Left lung (tissue), 10 donors: ENCODE measurements around the gene ZNF516. TPM values are rescaled to one million over a fixed set of nuclear protein-coding genes. Genes with fewer than 3 reads are reported as not detected.
A peak's percentile ranks its signal among the peaks of the same experiment; 100 is the strongest.

Source experiments
- ATAC-seq: fragments of 200-7000 bp; cut with Tn5 transposase; one replicate; pipeline ENCODE4 v1.9.1; 2020; ENCODE audit warnings: moderate library complexity
- DNase-seq, 4 donors: peaks; one replicate each; pipeline ENCODE4 v3.0.0-alpha.2; 2013 to 2020
- H3K27ac ChIP-seq, 2 donors: fragments of 200-600 bp; sonication (generic) in 1 of 2; one replicate each; pipeline versions ENCODE4 v1.5.0 to v1.8.0; 2020 to 2021
- H3K27me3 ChIP-seq, 2 donors: fragments of 200-600 bp; sonication (generic) in 1 of 2; one replicate each; pipeline versions ENCODE4 v1.5.0 to v1.8.0; 2020 to 2021
- H3K36me3 ChIP-seq, 2 donors: fragments of 200-600 bp; sonication (generic) in 1 of 2; one replicate each; pipeline versions ENCODE4 v1.5.0 to v1.8.0; 2020 to 2021
- H3K4me1 ChIP-seq, 2 donors: fragments of 200-600 bp; one replicate each; pipeline ENCODE4 v1.8.0; 2021
- H3K4me3 ChIP-seq, 2 donors: fragments of 200-600 bp; sonication (generic) in 1 of 2; one replicate each; pipeline versions ENCODE4 v1.5.0 to v1.8.0; 2020 to 2021; ENCODE audit warnings: mild to moderate bottlenecking in 1 of 2
- H3K9me3 ChIP-seq, 2 donors: fragments of 200-600 bp; sonication (generic) in 1 of 2; one replicate each; pipeline versions ENCODE4 v1.5.0 to v1.8.0; 2020 to 2021
- intact Hi-C, 2 donors: fragments of 100-400 bp; cut with DNase I; formaldehyde crosslinking; loops; one replicate each; pipeline versions ENCODE4 v1.11.2 to v1.14.2; 2022
- polyA plus RNA-seq, 6 donors: library from polyadenylated mRNA; unstranded; fragments of 120-200 nt; gene quantifications; one replicate each; pipeline ENCODE4 v1.2.1, GENCODE V29; 2013; ENCODE audit not compliant: insufficient read length in 6 of 6
- total RNA-seq, 2 donors: library from RNA; stranded (reverse); fragmentation: NEBNext Ultra II Directional; extraction: Animal tissue kit (Norgen Biotek cat#: 25700); gene quantifications; one replicate each; pipeline ENCODE4 v1.2.1, GENCODE V29; 2021
- TF ChIP-seq, protein P1 (sequence below), 2 donors: fragments of 200-600 bp; sonication (generic) in 1 of 2; IDR thresholded peaks; one replicate each; pipeline versions ENCODE4 v1.5.0 to v1.8.0; 2021; ENCODE audit warnings: antibody characterized with exemption in 2 of 2
- donor health status: DM: no; HTN: yes; CAD: no.
- donor health status: DM: no; HTN: no; CAD: no.

Gene ZNF516
- total and polyA plus RNA-seq, 8 donors, result 33.9 to 51.2 (median 46.8) TPM

DNA sequence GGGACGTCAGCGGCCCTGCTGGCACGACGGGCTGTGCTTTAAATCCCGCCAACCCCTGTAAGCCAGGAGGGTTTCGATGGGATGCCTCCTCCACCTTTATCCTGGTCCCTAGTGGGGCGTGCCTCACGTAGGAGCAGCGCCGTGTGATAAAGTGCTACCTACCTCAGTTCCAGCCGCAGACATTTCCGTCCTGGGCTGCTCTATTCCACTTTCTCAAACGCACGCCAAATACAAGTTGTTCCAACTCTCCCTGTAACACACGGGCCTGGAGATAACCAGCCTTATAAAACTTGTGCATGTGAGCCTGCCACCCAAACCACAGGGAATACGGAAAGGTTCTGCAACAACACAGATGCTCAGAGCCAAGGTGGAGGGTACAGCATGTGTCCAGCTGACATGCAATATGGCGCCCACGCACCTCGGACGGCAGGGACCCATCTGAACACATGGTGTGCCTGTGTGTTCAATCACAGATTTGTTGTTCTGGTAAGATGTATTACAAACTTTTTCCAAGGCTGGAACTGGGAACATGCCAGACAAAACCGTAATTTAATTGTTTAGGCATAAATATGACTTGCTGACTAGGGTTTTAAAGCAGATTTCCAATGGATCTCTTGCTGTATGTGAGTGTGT, 47.7 kb downstream of the ZNF516 start:
- DNase-seq (no peak), ATAC-seq (no peak)
- Histone ChIP-seq H3K9me3 (no peaks in the 10 kb centered on the region), H3K27me3 (no peaks in the 10 kb centered on the region), H3K36me3 (peaks cover 0 to 11% of the 10 kb centered on the region in 2 donors), H3K27ac (peak overlapping the region in 1 of 2 donors; percentile 83), H3K4me1 (peaks cover 30 to 71% of the 10 kb centered on the region in 2 donors), H3K4me3 (no peak overlapping the region)
- TF ChIP-seq, protein P1, sequence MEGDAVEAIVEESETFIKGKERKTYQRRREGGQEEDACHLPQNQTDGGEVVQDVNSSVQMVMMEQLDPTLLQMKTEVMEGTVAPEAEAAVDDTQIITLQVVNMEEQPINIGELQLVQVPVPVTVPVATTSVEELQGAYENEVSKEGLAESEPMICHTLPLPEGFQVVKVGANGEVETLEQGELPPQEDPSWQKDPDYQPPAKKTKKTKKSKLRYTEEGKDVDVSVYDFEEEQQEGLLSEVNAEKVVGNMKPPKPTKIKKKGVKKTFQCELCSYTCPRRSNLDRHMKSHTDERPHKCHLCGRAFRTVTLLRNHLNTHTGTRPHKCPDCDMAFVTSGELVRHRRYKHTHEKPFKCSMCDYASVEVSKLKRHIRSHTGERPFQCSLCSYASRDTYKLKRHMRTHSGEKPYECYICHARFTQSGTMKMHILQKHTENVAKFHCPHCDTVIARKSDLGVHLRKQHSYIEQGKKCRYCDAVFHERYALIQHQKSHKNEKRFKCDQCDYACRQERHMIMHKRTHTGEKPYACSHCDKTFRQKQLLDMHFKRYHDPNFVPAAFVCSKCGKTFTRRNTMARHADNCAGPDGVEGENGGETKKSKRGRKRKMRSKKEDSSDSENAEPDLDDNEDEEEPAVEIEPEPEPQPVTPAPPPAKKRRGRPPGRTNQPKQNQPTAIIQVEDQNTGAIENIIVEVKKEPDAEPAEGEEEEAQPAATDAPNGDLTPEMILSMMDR (IDR thresholded peaks at IDR 0.05), result no peak
- intact Hi-C loops, result no loop called here

DNA sequence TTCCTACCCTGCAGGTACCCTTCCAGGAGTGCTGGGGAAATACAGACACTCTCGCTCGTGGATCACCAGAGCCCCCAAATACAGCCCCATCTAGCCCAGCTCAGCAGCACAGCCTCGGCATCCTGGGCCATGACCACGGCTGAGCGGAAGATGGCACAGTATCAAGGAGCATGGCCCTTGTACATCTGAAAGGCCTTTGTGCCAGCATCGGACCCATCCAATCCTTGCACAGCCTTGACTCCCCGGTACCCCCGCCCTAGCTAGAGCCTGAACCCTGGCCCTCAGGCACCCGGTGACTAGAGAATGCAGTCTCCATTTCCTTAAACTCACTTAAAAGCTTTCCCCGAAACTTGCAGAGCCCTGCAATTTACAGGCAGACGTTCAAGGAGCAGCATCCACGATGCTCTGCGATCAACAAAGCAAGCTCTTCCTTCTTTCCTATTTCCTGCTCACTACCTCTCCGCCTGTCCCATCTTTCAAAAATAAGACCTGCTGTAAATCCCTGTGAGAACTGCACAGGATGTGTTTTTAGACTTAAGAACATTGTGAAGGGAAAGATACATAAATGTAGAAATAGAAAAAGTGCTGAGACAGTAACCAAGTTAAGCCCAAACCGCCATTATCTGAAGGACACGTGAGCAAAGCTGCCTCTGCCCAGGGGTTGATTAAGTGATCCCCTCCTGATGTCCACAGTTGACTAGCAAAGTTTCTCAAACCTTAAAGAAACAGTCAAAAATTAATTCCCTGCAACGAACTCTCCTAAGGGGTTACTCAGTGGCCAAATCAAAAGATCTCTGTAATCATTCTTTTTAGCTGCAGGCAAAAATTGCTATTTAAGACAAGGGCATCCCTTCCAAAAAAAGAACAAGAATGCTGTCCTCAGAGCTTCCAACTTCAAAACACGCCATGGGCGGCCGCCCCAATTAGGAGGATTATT, 48.5 kb downstream of the ZNF516 start:
- Histone ChIP-seq H3K9me3 (no peaks in the 10 kb centered on the region), H3K27ac (peak overlapping the region in 1 of 2 donors; percentile 83)

DNA sequence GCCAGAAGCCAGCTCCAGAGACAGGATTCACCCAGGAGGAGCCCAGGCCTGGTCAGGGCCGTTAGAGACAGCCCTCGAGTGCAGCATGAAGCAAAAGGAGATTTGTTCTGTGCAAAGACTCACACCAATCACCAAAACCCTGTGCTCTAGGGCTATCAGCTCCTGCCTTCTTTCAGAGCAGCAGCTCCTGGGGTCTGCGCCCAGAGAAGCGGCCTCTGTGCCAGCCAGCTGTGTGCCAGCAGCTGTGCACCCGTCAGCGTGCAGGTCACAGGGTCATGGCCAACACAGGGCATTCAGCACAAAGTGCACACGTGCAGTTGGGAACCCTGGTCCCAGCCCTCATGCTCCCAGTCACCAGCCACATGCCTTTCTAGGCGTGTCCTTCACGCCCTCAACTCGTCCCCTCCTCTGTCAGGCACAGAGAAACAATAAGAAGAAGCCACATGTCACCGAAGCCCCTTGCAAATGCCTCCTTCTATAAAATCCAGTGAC, 49.3 kb downstream of the ZNF516 start:
- no peak for ATAC-seq
- DNase-seq, result no peak
- Histone ChIP-seq H3K9me3 (no peaks in the 10 kb centered on the region), H3K4me1 (peaks cover 25 to 60% of the 10 kb centered on the region in 2 donors), H3K36me3 (peaks cover 0 to 27% of the 10 kb centered on the region in 2 donors), H3K27me3 (no peaks in the 10 kb centered on the region), H3K27ac (no peak overlapping the region), H3K4me3 (no peak overlapping the region)
- TF ChIP-seq, protein P1 (IDR thresholded peaks at IDR 0.05), result no peak
- intact Hi-C loops, result no loop called here

More for the DNA sequence above, 48.5 kb downstream of the ZNF516 start:
- TF ChIP-seq, protein P1 (IDR thresholded peaks at IDR 0.05), result no peak
- ATAC-seq (no peak), DNase-seq (no peak)
- H3K4me1 ChIP-seq, result peaks cover 27 to 63% of the 10 kb centered on the region in 2 donors
- peaks cover 0 to 19% of the 10 kb centered on the region in 2 donors for H3K36me3 ChIP-seq
- H3K27me3 ChIP-seq, result no peaks in the 10 kb centered on the region
- intact Hi-C loops, result no loop called here
- no peak overlapping the region for H3K4me3 ChIP-seq

DNA sequence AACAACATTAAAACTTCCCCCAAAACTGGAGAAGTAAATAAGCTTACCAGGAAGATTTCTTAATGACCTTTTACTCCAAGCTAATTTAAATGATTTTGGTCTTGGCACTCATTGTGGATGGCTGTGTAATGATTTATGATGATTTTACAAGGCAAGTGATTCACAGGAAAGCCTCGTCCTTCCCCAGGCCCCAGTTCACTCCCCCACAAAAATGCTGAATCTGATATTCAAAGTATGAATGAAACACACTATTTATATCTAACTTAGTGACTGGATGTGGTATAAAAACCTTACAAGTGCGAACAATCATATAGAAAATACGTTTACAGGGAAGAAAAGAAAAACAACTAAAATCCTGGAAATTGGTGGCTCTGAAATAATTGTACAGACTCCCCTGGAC, 49.8 kb downstream of the ZNF516 start:
- no peaks in the 10 kb centered on the region for H3K9me3 ChIP-seq
- intact Hi-C loops, result no loop called here
- H3K27me3 ChIP-seq, result no peaks in the 10 kb centered on the region
- peaks cover 22 to 56% of the 10 kb centered on the region in 2 donors for H3K4me1 ChIP-seq
- peaks cover 0 to 32% of the 10 kb centered on the region in 2 donors for H3K36me3 ChIP-seq
- TF ChIP-seq, protein P1 (IDR thresholded peaks at IDR 0.05), result no peak
- DNase-seq (no peak), ATAC-seq (no peak)
- no peak overlapping the region for H3K4me3 ChIP-seq
- no peak overlapping the region for H3K27ac ChIP-seq
